Activated T-cell treated with anti-CD3 and anti-CD28 coated beads for 1 hour (primary cell): ENCODE data around the gene OR2T34.
"Not testable (repeated sequence)": the region's sequence is repeated elsewhere in the genome, so short reads cannot be mapped to it uniquely, and the experiment has no call there.

ENCODE experiments used
- DNase-seq: peaks from one replicate; pipeline ENCODE4 v3.0.0-alpha.2; 2020; ENCODE audit warnings: low read depth

The OR2T34 gene

DNA sequence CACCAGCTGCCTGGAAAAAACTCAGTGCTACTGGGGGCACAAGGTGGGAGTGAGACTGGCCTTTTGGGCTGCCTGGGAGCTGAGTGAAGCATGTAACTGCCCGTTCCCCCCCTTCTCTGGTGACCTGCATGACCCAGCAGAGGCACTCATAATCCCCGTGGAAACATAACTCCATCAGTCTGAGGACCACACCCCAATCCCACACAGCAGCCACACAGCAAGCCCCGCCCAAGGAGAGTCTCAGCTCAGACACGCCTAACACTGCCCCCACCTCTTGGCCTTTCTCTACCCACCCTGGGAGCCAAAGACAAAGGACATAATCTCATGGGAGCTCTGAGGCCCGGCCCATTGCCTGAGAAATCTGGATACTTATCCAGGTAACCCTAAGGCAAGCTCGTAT is 23.5 kb downstream of the OR2T34 start:
- not testable (repeated sequence) for DNase-seq

DNA sequence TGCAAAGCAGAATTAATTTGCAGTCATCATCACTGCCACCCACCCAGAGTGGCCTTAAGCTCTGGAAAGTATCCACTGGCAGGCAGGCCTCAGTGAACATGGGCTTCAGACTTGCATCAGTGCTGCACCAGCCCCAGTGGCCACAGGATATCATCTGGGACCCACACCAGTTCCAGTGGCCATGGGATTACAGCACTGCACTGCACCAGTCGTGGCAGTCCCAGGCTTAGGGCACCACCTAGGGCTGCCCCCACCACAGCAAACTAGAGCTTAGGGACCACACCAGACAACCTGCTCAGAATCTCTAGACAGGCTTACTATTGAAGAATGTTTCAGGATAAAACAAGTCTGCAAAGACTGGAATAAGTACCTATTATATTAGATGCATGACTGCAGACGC is 27.2 kb downstream of the OR2T34 start:
- DNase-seq, result not testable (repeated sequence)

DNA sequence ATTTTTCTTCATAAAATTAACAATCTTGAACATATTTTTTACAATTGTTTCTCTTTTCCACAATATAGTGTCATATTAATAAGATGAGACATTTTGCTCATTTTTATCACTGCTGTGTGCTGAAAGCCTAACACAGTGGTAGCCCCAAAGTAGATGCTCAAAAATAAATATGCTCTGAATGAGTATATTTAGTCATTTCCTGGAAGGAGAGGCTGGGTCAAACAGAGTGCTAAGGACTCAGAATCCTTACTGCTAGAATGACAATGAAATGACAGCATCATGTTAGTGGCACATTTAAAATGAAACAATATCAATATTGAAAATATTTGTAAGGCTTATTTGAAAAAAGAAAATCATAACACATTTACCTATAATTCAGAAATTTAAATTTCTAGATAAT is 37.1 kb downstream of the OR2T34 start:
- DNase-seq, result not testable (repeated sequence)
